Heart left ventricle (tissue), 13 donors: ENCODE data around the gene PPIB.

ENCODE experiments used
- POLR2A ChIP-seq, 2 donors: fragments of 450-650 bp; IDR thresholded peaks; one replicate each; pipeline ENCODE4 v1.6.1; 2017; ENCODE audit warnings: antibody characterized with exemption in 2 of 2, mild to moderate bottlenecking in 2 of 2, moderate library complexity in 2 of 2
- TF ChIP-seq, protein P1 (sequence below), 12 donors: fragments of 200-600 bp; sonication (generic) in 4 of 12; IDR thresholded peaks; one replicate each; pipeline versions ENCODE4 v1.5.0 to v1.8.0; 2018 to 2022; ENCODE audit warnings: antibody characterized with exemption in 12 of 12, mild to moderate bottlenecking in 5 of 12
- donor health status: ischemic (EF 13 %, LVEDD 7.1; RV severe dilation, severe dysfunction).
- donor health status: DM: no; HTN: yes; CAD: no.
- donor health status: DM: no; HTN: no; CAD: no.
- donor health status: ischemic (EF 25% LVEDD 6.9; RV normal size, moderate dysfunction).
- donor health status: ischemic (EF 25% LVEDD 5.7; RV mildly dilated, moderate dysfunction).
- donor health status: ischemic (EF 35%, LVEDD 5.7; RV mildly dilated, moderate dysfunction).
- donor health status: nonischemic (EF 11% LVEDD 7.7; RV severe dilation, severe dysfunction).
- donor health status: DM: yes; HTN: yes; CAD: no.
- donor health status: PGD.
- donor health status: ischemic (EF 29% LVEDD 5.4; RV normal size, mild dysfunction).
- donor health status: nonischemic (EF 23%, LVEDD 6.1; RV moderate dilation, normal function).

DNA sequence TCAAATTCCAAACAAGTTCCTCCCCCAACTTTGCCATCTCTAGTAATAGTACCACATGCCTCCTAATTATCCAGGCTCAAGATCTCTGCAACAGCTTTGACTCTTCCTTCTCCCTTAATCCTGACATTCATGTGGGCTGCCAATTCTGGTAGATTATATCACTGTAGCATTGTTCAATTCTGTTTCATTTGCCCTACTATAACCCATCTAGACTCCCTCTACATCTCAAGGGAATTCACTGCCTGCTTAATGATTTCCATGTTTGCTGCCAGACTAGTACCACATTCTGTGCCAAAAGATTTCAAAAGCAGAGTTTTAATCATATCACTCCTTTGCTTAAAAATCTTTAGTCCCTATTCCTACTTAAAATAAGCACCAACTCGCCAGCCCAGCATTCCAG, 34.6 kb upstream of the PPIB start:
- TF ChIP-seq, protein P1, sequence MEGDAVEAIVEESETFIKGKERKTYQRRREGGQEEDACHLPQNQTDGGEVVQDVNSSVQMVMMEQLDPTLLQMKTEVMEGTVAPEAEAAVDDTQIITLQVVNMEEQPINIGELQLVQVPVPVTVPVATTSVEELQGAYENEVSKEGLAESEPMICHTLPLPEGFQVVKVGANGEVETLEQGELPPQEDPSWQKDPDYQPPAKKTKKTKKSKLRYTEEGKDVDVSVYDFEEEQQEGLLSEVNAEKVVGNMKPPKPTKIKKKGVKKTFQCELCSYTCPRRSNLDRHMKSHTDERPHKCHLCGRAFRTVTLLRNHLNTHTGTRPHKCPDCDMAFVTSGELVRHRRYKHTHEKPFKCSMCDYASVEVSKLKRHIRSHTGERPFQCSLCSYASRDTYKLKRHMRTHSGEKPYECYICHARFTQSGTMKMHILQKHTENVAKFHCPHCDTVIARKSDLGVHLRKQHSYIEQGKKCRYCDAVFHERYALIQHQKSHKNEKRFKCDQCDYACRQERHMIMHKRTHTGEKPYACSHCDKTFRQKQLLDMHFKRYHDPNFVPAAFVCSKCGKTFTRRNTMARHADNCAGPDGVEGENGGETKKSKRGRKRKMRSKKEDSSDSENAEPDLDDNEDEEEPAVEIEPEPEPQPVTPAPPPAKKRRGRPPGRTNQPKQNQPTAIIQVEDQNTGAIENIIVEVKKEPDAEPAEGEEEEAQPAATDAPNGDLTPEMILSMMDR (IDR thresholded peaks at IDR 0.05), result no peak
- no peak for TF ChIP-seq POLR2A (IDR thresholded peaks at IDR 0.05)
